Sigmoid colon (tissue), 7 donors: ENCODE results near the gene FILIP1L. TPM values are rescaled to one million over a fixed set of nuclear protein-coding genes. Genes with fewer than 3 reads are reported as not detected.
A peak's percentile ranks its signal among the peaks of the same experiment; 100 is the strongest.

Source experiments
- DNase-seq: peaks from one replicate; pipeline ENCODE4 v3.0.0-alpha.2; 2019
- H3K27ac ChIP-seq, 4 donors: fragments of 200-600 bp; sonication (generic); one replicate each; pipeline ENCODE4 v1.5.1; 2016 to 2019; ENCODE audit warnings: mild to moderate bottlenecking in 1 of 4
- H3K27me3 ChIP-seq, 3 donors: fragments of 200-600 bp; sonication (generic); one replicate each; pipeline ENCODE4 v1.5.1; 2019; ENCODE audit warnings: mild to moderate bottlenecking in 1 of 3
- H3K36me3 ChIP-seq, 4 donors: fragments of 200-600 bp; sonication (generic); one replicate each; pipeline ENCODE4 v1.5.1; 2016 to 2019
- H3K4me1 ChIP-seq, 4 donors: fragments of 200-600 bp; sonication (generic); one replicate each; pipeline ENCODE4 v1.5.1; 2017 to 2019
- H3K4me3 ChIP-seq, 4 donors: fragments of 200-600 bp; sonication (generic); one replicate each; pipeline ENCODE4 v1.5.1; 2017 to 2019; ENCODE audit warnings: mild to moderate bottlenecking in 2 of 4, moderate library complexity in 1 of 4
- H3K9me3 ChIP-seq, 4 donors: fragments of 200-600 bp in 3 of 4; sonication (generic) in 3 of 4; one replicate each; pipeline versions ENCODE4 v1.5.1 to v1.6.1; 2013 to 2019
- CTCF ChIP-seq, 4 experiments: fragments of 450-650 bp in 3 of 4; fragments of 200-600 bp in 1 of 4; IDR thresholded peaks; one replicate each; pipeline ENCODE4 v1.5.1; 2016 to 2019; ENCODE audit warnings: antibody characterized with exemption in 4 of 4, mild to moderate bottlenecking in 3 of 4, moderate library complexity in 2 of 4
- EP300 ChIP-seq, 4 donors: sonication (generic); formaldehyde crosslinking; IDR thresholded peaks; one replicate each; pipeline ENCODE4 v1.6.1; 2017; ENCODE audit warnings: antibody characterized with exemption in 4 of 4
- POLR2A ChIP-seq, 2 donors: fragments of 450-650 bp; IDR thresholded peaks; one replicate each; pipeline ENCODE4 v1.6.1; 2016; ENCODE audit warnings: antibody characterized with exemption in 2 of 2, mild to moderate bottlenecking in 2 of 2, moderate library complexity in 2 of 2
- POLR2AphosphoS5 ChIP-seq, 4 donors: sonication (generic); formaldehyde crosslinking; IDR thresholded peaks; one replicate each; pipeline ENCODE4 v1.6.1; 2017; ENCODE audit warnings: antibody characterized with exemption in 4 of 4
- WGBS, 2 donors: extraction: QIAGEN DNeasy Blood & Tissue Kit; methylation state at CpG; one replicate each; pipeline ENCODE4 v1.1.7; 2013; 5-methylcytosine and 5-hydroxymethylcytosine counted together
- intact Hi-C: fragments of 100-400 bp; cut with DNase I; formaldehyde crosslinking; loops from one replicate; pipeline ENCODE4 v1.15.1; 2023
- polyA plus RNA-seq, 3 donors: library from polyadenylated mRNA; stranded (reverse); fragments of 200-250 nt; gene quantifications; one replicate each; pipeline ENCODE4 v1.2.3, GENCODE V29; 2013
- total RNA-seq, 4 donors: library from RNA; depleted of rRNA; stranded (reverse); fragments of >200 nt; gene quantifications; one replicate each; pipeline ENCODE4 v1.1.0, GENCODE V29; 2016
- donor health status: healthy with polysubstance abuse.
- donor health status: Bipolar disorder and iron deficiency.
- donor health status: healthy.

Gene FILIP1L
- total and polyA plus RNA-seq, 7 donors: 6.0 to 93.3 (median 42.5) TPM

GRCh38 chr3:100067589-100067988, 46.7 kb downstream of the FILIP1L start:
- Histone ChIP-seq H3K36me3 (no peaks in the 10 kb centered on the region), H3K4me1 (peaks cover 0 to 20% (median 12%) of the 10 kb centered on the region in 4 donors), H3K4me3 (no peak overlapping the region), H3K27ac (no peak overlapping the region), H3K9me3 (no peaks in the 10 kb centered on the region), H3K27me3 (no peaks in the 10 kb centered on the region)
- no peak for DNase-seq
- TF ChIP-seq POLR2AphosphoS5 (IDR thresholded peaks at IDR 0.05): no peak
- no peak for TF ChIP-seq CTCF (IDR thresholded peaks at IDR 0.05)
- no peak for TF ChIP-seq POLR2A (IDR thresholded peaks at IDR 0.05)
- no peak for TF ChIP-seq EP300 (IDR thresholded peaks at IDR 0.05)
- intact Hi-C loops: no loop called here

- intact Hi-C loops: no loop called here
- no peak for TF ChIP-seq POLR2A (IDR thresholded peaks at IDR 0.05)
- TF ChIP-seq POLR2AphosphoS5 (IDR thresholded peaks at IDR 0.05): no peak
- no peak for TF ChIP-seq CTCF (IDR thresholded peaks at IDR 0.05)
- no peak for TF ChIP-seq EP300 (IDR thresholded peaks at IDR 0.05)
- DNase-seq: no peak
- peak overlapping the region in 3 of 4 donors; percentile 42 to 54 (median 43) for H3K27ac ChIP-seq
- peaks cover 0 to 13% (median 5%) of the 10 kb centered on the region in 4 donors for H3K4me1 ChIP-seq
- H3K9me3 ChIP-seq: no peaks in the 10 kb centered on the region
- H3K27me3 ChIP-seq: no peaks in the 10 kb centered on the region
- H3K4me3 ChIP-seq: no peak overlapping the region
- no peaks in the 10 kb centered on the region for H3K36me3 ChIP-seq
- 74 to 82% methylated on average over 7 of the region's 7 CpGs for WGBS, 2 donors
Observed at GRCh38 chr3:100063929-100064461, 50.3 kb downstream of the FILIP1L start.

GRCh38 chr3:100062665-100063064, 51.6 kb downstream of the FILIP1L start:
- no peak overlapping the region for H3K4me3 ChIP-seq
- H3K9me3 ChIP-seq: no peaks in the 10 kb centered on the region
- no peaks in the 10 kb centered on the region for H3K27me3 ChIP-seq
- DNase-seq: no peak
- WGBS, 2 donors: 81 to 91% methylated on average over 4 of the region's 4 CpGs
- H3K27ac ChIP-seq: no peak overlapping the region
- no peaks in the 10 kb centered on the region for H3K36me3 ChIP-seq
- intact Hi-C loops: no loop called here
- no peak for TF ChIP-seq CTCF (IDR thresholded peaks at IDR 0.05)
- TF ChIP-seq POLR2A (IDR thresholded peaks at IDR 0.05): no peak
- TF ChIP-seq EP300 (IDR thresholded peaks at IDR 0.05): no peak
- no peak for TF ChIP-seq POLR2AphosphoS5 (IDR thresholded peaks at IDR 0.05)
- H3K4me1 ChIP-seq: peaks cover 0 to 12% (median 4%) of the 10 kb centered on the region in 4 donors

GRCh38 chr3:100060685-100061484, 53.4 kb downstream of the FILIP1L start:
- TF ChIP-seq POLR2A (IDR thresholded peaks at IDR 0.05) (no peak), EP300 (IDR thresholded peaks at IDR 0.05) (no peak), POLR2AphosphoS5 (IDR thresholded peaks at IDR 0.05) (no peak), CTCF (IDR thresholded peaks at IDR 0.05) (no peak)
- no peak for DNase-seq
- Histone ChIP-seq H3K9me3 (no peaks in the 10 kb centered on the region), H3K36me3 (no peaks in the 10 kb centered on the region), H3K4me3 (no peak overlapping the region), H3K4me1 (peaks cover 0 to 12% (median 4%) of the 10 kb centered on the region in 4 donors), H3K27ac (no peak overlapping the region), H3K27me3 (no peaks in the 10 kb centered on the region)
- WGBS, 2 donors: 76% methylated on average over 7 of the region's 7 CpGs
- intact Hi-C loops: no loop called here
